Measurements from ENCODE around the gene DRC3. TPM values are rescaled to one million over a fixed set of nuclear protein-coding genes. Genes with fewer than 3 reads are reported as not detected.

Gene DRC3
- total RNA-seq (2014; rRNA removed; shearing (Covaris generic)) (not detected in 2 replicates), total RNA-seq (2022) (0.19 and 0.50 TPM in 2 replicates), Bru-seq, nascent RNA (percentile 14 among the genes with signal in this experiment), BruChase-seq, experiment 1, labeled RNA remaining after a 6-hour chase (percentile 11 among the genes with signal in this experiment), BruChase-seq, experiment 2, labeled RNA remaining after a 2-hour chase (percentile 12 among the genes with signal in this experiment)
- long read RNA-seq, partial matches to known transcripts: 18 of 21 reads
- long read RNA-seq, other reads (novel, unspliced or antisense): 3 of 21 reads

- CTCF ChIA-PET (ENCODE audit: unreplicated experiment): no interaction called here
- H2AFZ ChIP-seq (ENCODE audit: low read length): peak within 1 kb of the TSS; percentile 84
- peak within 1 kb of the TSS; percentile 81 for H3K4me3 ChIP-seq (ENCODE audit: low read depth, low read length, poor library complexity, severe bottlenecking)
- no peaks in the 10 kb centered on the region for H3K9me3 ChIP-seq (ENCODE audit: low read length)
- H4K20me1 ChIP-seq (ENCODE audit: insufficient read depth, low read length): no peaks in the 10 kb centered on the region
- no peaks in the 10 kb centered on the region for H3K79me2 ChIP-seq (ENCODE audit: insufficient read depth, low read depth, low read length)
- intact Hi-C loops (cut with micrococcal nuclease; ENCODE audit: unreplicated experiment): loop anchor here (1.0 to 2.0 kb wide), 2 partner anchors 66 to 186 kb away; partner anchors contain the start of genes ATPAF2 and GID4
- H3K4me2 ChIP-seq (ENCODE audit: low read length): peak within 1 kb of the TSS; percentile 90
- peak; percentile 100 for DNase-seq (ENCODE audit: low spot score)
- no peak within 1 kb of the TSS for H3K27ac ChIP-seq (ENCODE audit: low read depth, low read length, poor library complexity, severe bottlenecking)
- H3K4me1 ChIP-seq (ENCODE audit: insufficient read depth, low read length, poor library complexity, severe bottlenecking): peaks cover 12% of the 10 kb centered on the region
- no peaks in the 10 kb centered on the region for H3K9me2 ChIP-seq (ENCODE audit: insufficient read depth, low read length)
- no peaks in the 10 kb centered on the region for H3K36me3 ChIP-seq (ENCODE audit: insufficient read depth, low read length)
- BruUV-seq (replicated peaks): no TSS peak
- POLR2A ChIA-PET: interaction anchor here (0.6 to 1.7 kb wide), 6 partner anchors 12 to 280 kb away, joined by 3 to 5 read pairs (median 4); no protein-coding TSS in a partner anchor
- no peak for TF ChIP-seq EZH2phosphoT487 (IDR thresholded peaks at IDR 0.05; ENCODE audit: borderline replicate concordance, low read depth, low read length)
These were observed at the start of gene DRC3, which contains the start of gene TOM1L2 for GRCh38 chr17:17972126-17972951. DRC3 (plus strand) TSS chr17:17972862; CDS start chr17:17977599, 4,737 bp downstream. TOM1L2 (minus strand) TSS chr17:17972400; CDS start chr17:17972313, 87 bp downstream.

DNA sequence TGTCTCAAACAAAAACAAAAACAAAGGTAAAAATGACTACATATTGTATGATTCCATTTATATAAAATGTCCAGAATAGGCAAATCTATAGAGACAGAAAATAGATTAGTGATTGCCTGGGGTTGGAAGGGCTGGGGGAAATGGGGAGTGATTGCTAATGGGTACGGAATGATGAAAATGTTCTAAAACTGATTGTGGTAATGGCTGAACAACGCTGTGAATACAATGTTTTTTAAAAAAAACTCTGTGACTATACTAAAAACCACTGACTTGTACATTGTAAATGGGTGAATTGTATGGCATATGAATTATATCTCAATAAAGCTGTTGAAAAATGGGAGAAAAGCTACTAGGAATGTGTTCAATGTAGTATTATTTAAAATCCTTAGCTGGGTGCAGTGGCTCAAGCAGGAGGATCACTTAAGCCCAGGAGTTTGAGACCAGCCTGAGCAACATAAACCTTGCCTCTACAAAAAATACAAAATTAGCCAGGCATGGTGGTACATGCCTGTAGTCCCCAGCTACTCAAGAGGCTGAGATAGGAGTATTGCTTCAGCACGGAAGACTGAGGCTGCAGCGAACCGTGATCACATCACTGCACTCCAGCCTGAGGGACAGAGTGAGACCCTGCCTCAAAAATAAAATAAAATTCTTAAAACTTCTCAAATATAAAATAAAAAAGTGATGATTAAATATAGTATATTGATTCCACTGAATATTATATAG is 48.4 kb upstream of the DRC3 start:
- ChIA-PET POLR2A (no interaction called here), CTCF (ENCODE audit: unreplicated experiment) (no interaction called here)
- Histone ChIP-seq H3K36me3 (ENCODE audit: insufficient read depth, low read length) (no peaks in the 10 kb centered on the region), H3K27ac (ENCODE audit: low read depth, low read length, poor library complexity, severe bottlenecking) (no peak overlapping the region), H3K4me1 (ENCODE audit: insufficient read depth, low read length, poor library complexity, severe bottlenecking) (peaks cover 7% of the 10 kb centered on the region), H3K79me2 (ENCODE audit: insufficient read depth, low read depth, low read length) (no peaks in the 10 kb centered on the region), H2AFZ (ENCODE audit: low read length) (no peak overlapping the region), H3K4me3 (ENCODE audit: low read depth, low read length, poor library complexity, severe bottlenecking) (no peak overlapping the region), H4K20me1 (ENCODE audit: insufficient read depth, low read length) (no peaks in the 10 kb centered on the region), H3K9me3 (ENCODE audit: low read length) (no peaks in the 10 kb centered on the region), H3K9me2 (ENCODE audit: insufficient read depth, low read length) (no peaks in the 10 kb centered on the region), H3K4me2 (ENCODE audit: low read length) (no peak overlapping the region)
- TF ChIP-seq EZH2phosphoT487 (IDR thresholded peaks at IDR 0.05; ENCODE audit: borderline replicate concordance, low read depth, low read length): no peak
- TF ChIP-seq, protein P1, sequence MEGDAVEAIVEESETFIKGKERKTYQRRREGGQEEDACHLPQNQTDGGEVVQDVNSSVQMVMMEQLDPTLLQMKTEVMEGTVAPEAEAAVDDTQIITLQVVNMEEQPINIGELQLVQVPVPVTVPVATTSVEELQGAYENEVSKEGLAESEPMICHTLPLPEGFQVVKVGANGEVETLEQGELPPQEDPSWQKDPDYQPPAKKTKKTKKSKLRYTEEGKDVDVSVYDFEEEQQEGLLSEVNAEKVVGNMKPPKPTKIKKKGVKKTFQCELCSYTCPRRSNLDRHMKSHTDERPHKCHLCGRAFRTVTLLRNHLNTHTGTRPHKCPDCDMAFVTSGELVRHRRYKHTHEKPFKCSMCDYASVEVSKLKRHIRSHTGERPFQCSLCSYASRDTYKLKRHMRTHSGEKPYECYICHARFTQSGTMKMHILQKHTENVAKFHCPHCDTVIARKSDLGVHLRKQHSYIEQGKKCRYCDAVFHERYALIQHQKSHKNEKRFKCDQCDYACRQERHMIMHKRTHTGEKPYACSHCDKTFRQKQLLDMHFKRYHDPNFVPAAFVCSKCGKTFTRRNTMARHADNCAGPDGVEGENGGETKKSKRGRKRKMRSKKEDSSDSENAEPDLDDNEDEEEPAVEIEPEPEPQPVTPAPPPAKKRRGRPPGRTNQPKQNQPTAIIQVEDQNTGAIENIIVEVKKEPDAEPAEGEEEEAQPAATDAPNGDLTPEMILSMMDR (conservative IDR thresholded peaks at IDR 0.05; ENCODE audit: low read length): no peak
- BruUV-seq (replicated peaks): no TSS peak
- intact Hi-C loops (cut with micrococcal nuclease; ENCODE audit: unreplicated experiment): no loop called here
- DNase-seq (ENCODE audit: low spot score): no peak

DNA sequence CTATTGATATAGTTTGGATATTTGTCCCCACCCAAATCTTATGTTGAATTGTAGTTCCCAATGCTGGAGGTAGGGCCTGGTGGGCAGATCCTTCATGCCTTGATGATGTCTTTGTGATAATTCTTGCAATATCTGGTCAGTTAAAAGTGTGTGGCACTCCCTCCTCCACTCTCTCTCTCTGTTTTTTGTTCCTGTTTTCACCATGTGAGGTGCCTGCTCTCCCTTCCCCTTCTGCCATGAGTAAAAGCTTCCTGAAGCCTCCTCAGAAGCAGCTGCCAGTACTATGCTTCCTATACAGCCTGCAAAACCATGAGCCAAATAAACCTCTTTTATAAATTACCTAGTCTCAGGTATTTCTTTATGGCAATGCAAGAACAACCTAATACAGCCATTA is 47.8 kb upstream of the DRC3 start:
- TF ChIP-seq, protein P1 (conservative IDR thresholded peaks at IDR 0.05; ENCODE audit: low read length): no peak
- TF ChIP-seq EZH2phosphoT487 (IDR thresholded peaks at IDR 0.05; ENCODE audit: borderline replicate concordance, low read depth, low read length): no peak
- H2AFZ ChIP-seq (ENCODE audit: low read length): no peak overlapping the region
- H3K9me2 ChIP-seq (ENCODE audit: insufficient read depth, low read length): no peaks in the 10 kb centered on the region
- no TSS peak for BruUV-seq (replicated peaks)
- peaks cover 1% of the 10 kb centered on the region for H3K4me1 ChIP-seq (ENCODE audit: insufficient read depth, low read length, poor library complexity, severe bottlenecking)
- intact Hi-C loops (cut with micrococcal nuclease; ENCODE audit: unreplicated experiment): no loop called here
- H3K36me3 ChIP-seq (ENCODE audit: insufficient read depth, low read length): no peaks in the 10 kb centered on the region
- no peak overlapping the region for H3K4me3 ChIP-seq (ENCODE audit: low read depth, low read length, poor library complexity, severe bottlenecking)
- H3K9me3 ChIP-seq (ENCODE audit: low read length): no peaks in the 10 kb centered on the region
- H3K79me2 ChIP-seq (ENCODE audit: insufficient read depth, low read depth, low read length): no peaks in the 10 kb centered on the region
- no peak overlapping the region for H3K27ac ChIP-seq (ENCODE audit: low read depth, low read length, poor library complexity, severe bottlenecking)
- H3K4me2 ChIP-seq (ENCODE audit: low read length): no peak overlapping the region
- ChIA-PET CTCF (ENCODE audit: unreplicated experiment) (no interaction called here), POLR2A (no interaction called here)
- no peak for DNase-seq (ENCODE audit: low spot score)
- H4K20me1 ChIP-seq (ENCODE audit: insufficient read depth, low read length): no peaks in the 10 kb centered on the region
